ENCODE data around the gene ADD2.

The ADD2 gene

GRCh38 chr2:70752396-70752795 lies 15.6 kb downstream of the ADD2 start:
- TF ChIP-seq CTCF (IDR thresholded peaks at IDR 0.05; ENCODE audit: low read depth, low read length) = no peak
- H3K27ac ChIP-seq = no peak overlapping the region
- no peak overlapping the region for H3K4me3 ChIP-seq (ENCODE audit: low read depth, low read length)
- no peak for DNase-seq
- no peaks in the 10 kb centered on the region for H3K27me3 ChIP-seq (ENCODE audit: insufficient read depth, low read depth, severe bottlenecking)
- H3K9me3 ChIP-seq (ENCODE audit: severe bottlenecking) = no peaks in the 10 kb centered on the region
- H3K36me3 ChIP-seq = peaks cover 7% of the 10 kb centered on the region; the same call in 1 of the 2 replicates

GRCh38 chr2:70751881-70752280 lies 16.1 kb downstream of the ADD2 start:
- no peaks in the 10 kb centered on the region for H3K27me3 ChIP-seq (ENCODE audit: insufficient read depth, low read depth, severe bottlenecking)
- no peak overlapping the region for H3K27ac ChIP-seq
- no peak overlapping the region for H3K4me3 ChIP-seq (ENCODE audit: low read depth, low read length)
- TF ChIP-seq CTCF (IDR thresholded peaks at IDR 0.05; ENCODE audit: low read depth, low read length) = no peak
- no peaks in the 10 kb centered on the region for H3K9me3 ChIP-seq (ENCODE audit: severe bottlenecking)
- H3K36me3 ChIP-seq = peaks cover 7% of the 10 kb centered on the region; the same call in 1 of the 2 replicates
- DNase-seq = no peak

- no peak for TF ChIP-seq CTCF (IDR thresholded peaks at IDR 0.05; ENCODE audit: low read depth, low read length)
- Histone ChIP-seq H3K4me3 (ENCODE audit: low read depth, low read length) (no peak overlapping the region), H3K27me3 (ENCODE audit: insufficient read depth, low read depth, severe bottlenecking) (no peaks in the 10 kb centered on the region), H3K9me3 (ENCODE audit: severe bottlenecking) (no peaks in the 10 kb centered on the region), H3K27ac (no peak overlapping the region), H3K36me3 (peaks cover 4% of the 10 kb centered on the region; the same call in 1 of the 2 replicates)
- DNase-seq = no peak
Observed at GRCh38 chr2:70750320-70750719, 17.7 kb downstream of the ADD2 start.

- Histone ChIP-seq H3K27ac (no peak overlapping the region), H3K36me3 (peaks cover 15% of the 10 kb centered on the region), H3K27me3 (ENCODE audit: insufficient read depth, low read depth, severe bottlenecking) (no peaks in the 10 kb centered on the region), H3K4me3 (ENCODE audit: low read depth, low read length) (no peak overlapping the region), H3K9me3 (ENCODE audit: severe bottlenecking) (no peaks in the 10 kb centered on the region)
- DNase-seq = no peak
- TF ChIP-seq CTCF (IDR thresholded peaks at IDR 0.05; ENCODE audit: low read depth, low read length) = peak; percentile 46
Observed at GRCh38 chr2:70748002-70748784, 19.8 kb downstream of the ADD2 start.

- DNase-seq = no peak
- no peak for TF ChIP-seq CTCF (IDR thresholded peaks at IDR 0.05; ENCODE audit: low read depth, low read length)
- H3K9me3 ChIP-seq (ENCODE audit: severe bottlenecking) = no peaks in the 10 kb centered on the region
Observed at GRCh38 chr2:70747284-70747683, 20.7 kb downstream of the ADD2 start.

More at GRCh38 chr2:70747284-70747683, 20.7 kb downstream of the ADD2 start:
- Histone ChIP-seq H3K27ac (no peak overlapping the region), H3K4me3 (ENCODE audit: low read depth, low read length) (no peak overlapping the region), H3K36me3 (peaks cover 16% of the 10 kb centered on the region), H3K27me3 (ENCODE audit: insufficient read depth, low read depth, severe bottlenecking) (no peaks in the 10 kb centered on the region)

Measured in WERI-Rb-1 (cell line).